K562 (cell line): Measurements from ENCODE around the gene PRTN3. TPM values are rescaled to one million over a fixed set of nuclear protein-coding genes. Genes with fewer than 3 reads are reported as not detected.

Source experiments
- CAMTA2 ChIP-seq: fragments of 250-450 bp; sonication (Bioruptor Pico); conservative IDR thresholded peaks from 2 replicates; pipeline ENCODE4 v1.5.1; 2022
- CGGBP1 ChIP-seq: fragments of 250-450 bp; sonication (Bioruptor Pico); IDR thresholded peaks from 2 replicates; pipeline ENCODE4 v1.9.0; 2021; ENCODE audit warnings: mild to moderate bottlenecking
- HCFC1 ChIP-seq: IDR thresholded peaks from 2 replicates; pipeline ENCODE4 v1.6.1; 2012; ENCODE audit warnings: low read depth, low read length, improper control_type of control experiment
- HINFP ChIP-seq: fragments of 450-650 bp; conservative IDR thresholded peaks from 2 replicates; pipeline ENCODE4 v1.6.1; 2016; ENCODE audit warnings: missing genetic modification characterization, low read depth, mild to moderate bottlenecking, control low read depth, missing compliant biosample characterization
- HNRNPLL ChIP-seq: fragments of 200-400 bp; formaldehyde crosslinking; IDR thresholded peaks from 2 replicates; pipeline ENCODE4 v1.6.1; 2017; ENCODE audit warnings: low read length, low read depth, mild to moderate bottlenecking; ENCODE audit not compliant: poor library complexity, severe bottlenecking
- L3MBTL2 ChIP-seq: fragments of 450-650 bp; IDR thresholded peaks from 2 replicates; pipeline ENCODE4 v1.6.1; 2016; ENCODE audit warnings: mild to moderate bottlenecking, moderate library complexity
- MECOM ChIP-seq: fragments of 250-450 bp; sonication (Bioruptor Pico); IDR thresholded peaks from 2 replicates; pipeline ENCODE4 v1.8.0; 2022; ENCODE audit warnings: inconsistent platforms
- PHTF2 ChIP-seq: fragments of 250-450 bp; sonication (Bioruptor Pico); IDR thresholded peaks from 2 replicates; pipeline ENCODE4 v1.5.0; 2021; ENCODE audit warnings: mild to moderate bottlenecking
- POU5F1 ChIP-seq: fragments of 150-350 bp; IDR thresholded peaks from 2 replicates; pipeline ENCODE4 v1.6.1; 2014; ENCODE audit warnings: borderline replicate concordance, low read length, low read depth, mild to moderate bottlenecking; ENCODE audit not compliant: partially characterized antibody
- PREB ChIP-seq: sonication (generic); formaldehyde crosslinking; IDR thresholded peaks from 2 replicates; pipeline ENCODE4 v1.8.1; 2023; ENCODE audit warnings: mild to moderate bottlenecking, missing genetic modification reagents
- RAD51 ChIP-seq: fragments of 450-650 bp; IDR thresholded peaks from 2 replicates; pipeline ENCODE4 v1.7.1; 2016; ENCODE audit warnings: low read depth, mild to moderate bottlenecking, borderline replicate concordance
- SLC30A9 ChIP-seq: fragments of 250-450 bp; sonication (Bioruptor Pico); IDR thresholded peaks from 2 replicates; pipeline ENCODE4 v1.8.0; 2022; ENCODE audit warnings: mild to moderate bottlenecking, moderate library complexity
- SMAD2 ChIP-seq: fragments of 150-350 bp; IDR thresholded peaks from 2 replicates; pipeline ENCODE4 v1.6.1; 2014; ENCODE audit warnings: low read depth, mild to moderate bottlenecking, low read length
- ZFP36 ChIP-seq: fragments of 150-350 bp; IDR thresholded peaks from 2 replicates; pipeline ENCODE4 v1.6.1; 2018; ENCODE audit warnings: low read length, low read depth; ENCODE audit not compliant: partially characterized antibody
- ZMIZ1 ChIP-seq, 2 experiments: fragments of 150-350 bp in 1 of 2; IDR thresholded peaks; 2 replicates each; pipeline ENCODE4 v1.6.1; 2012 to 2016; ENCODE audit warnings: low read depth in 2 of 2, low read length in 2 of 2, mild to moderate bottlenecking in 1 of 2, moderate library complexity in 1 of 2
- ZNF280B ChIP-seq: fragments of 250-450 bp; sonication (Bioruptor Pico); IDR thresholded peaks from 2 replicates; pipeline ENCODE4 v1.5.1; 2021; ENCODE audit warnings: mild to moderate bottlenecking
- ZNF324 ChIP-seq: fragments of 250-450 bp; sonication (Bioruptor Pico); IDR thresholded peaks from 2 replicates; pipeline ENCODE4 v1.4.0; 2020; ENCODE audit warnings: mild to moderate bottlenecking
- ZNF431 ChIP-seq: sonication (generic); formaldehyde crosslinking; IDR thresholded peaks from 2 replicates; pipeline ENCODE4 v1.8.0; 2022; ENCODE audit warnings: mild to moderate bottlenecking, missing genetic modification reagents
- ZNF561 ChIP-seq: fragments of 450-650 bp; formaldehyde crosslinking; conservative IDR thresholded peaks from 2 replicates; pipeline ENCODE4 v1.4.0; 2020; ENCODE audit warnings: mild to moderate bottlenecking, moderate library complexity
- ZNF717 ChIP-seq: fragments of 250-450 bp; sonication (Bioruptor Pico); IDR thresholded peaks from 2 replicates; pipeline ENCODE4 v1.5.0; 2021
- polyA plus RNA-seq, 8 experiments: library from polyadenylated mRNA; depleted of rRNA in 4 of 8; stranded (reverse) in 5 of 8; unstranded in 3 of 8; fragments of >200 nt; fragmentation: Nextera tagmentation in 2 of 8; fragmentation: Illumina TruSeq in 1 of 8; extraction: Ambion mirVana in 2 of 8; extraction: Trizol in 1 of 8; gene quantifications; 2 replicates each; pipeline versions ENCODE4 v1.2.1 to v1.2.3, GENCODE V29; 2011 to 2014; ENCODE audit warnings: inconsistent platforms in 1 of 8, missing spikeins in 1 of 8
- total RNA-seq, 7 experiments: library from RNA; depleted of rRNA in 6 of 7; stranded (reverse); fragments of >200 nt in 6 of 7; fragmentation: Illumina TruSeq in 2 of 7; extraction: Trizol in 2 of 7; gene quantifications; 2 replicates each; pipeline versions ENCODE4 v1.2.1 to v1.2.3, GENCODE V29; 2011 to 2021; ENCODE audit warnings: low replicate concordance in 1 of 7

PRTN3 gene
- total and polyA plus RNA-seq, 9 of the 15 experiments (the other 6 are each of a cell fraction or from before 2014, with no cell fraction given) = 0.14 to 0.86 (median 0.43) TPM; not detected in 3

- TF ChIP-seq L3MBTL2 (peak; percentile 91), ZNF280B (CRISPR knock-in tag) (no peak), HNRNPLL (peak; percentile 57), PREB (CRISPR knock-in tag) (0 out of 2 replicates have a peak, but pooled peaks have one; percentile 68), ZMIZ1 (IDR thresholded peaks at IDR 0.05; ENCODE audit: low read depth in 2 of 2, low read length in 2 of 2) (0 out of 4 replicates have a peak, but pooled peaks of 1 of the 2 experiments have one; percentile 34), POU5F1 (no peak), MECOM (0 out of 2 replicates have a peak, but pooled peaks have one; percentile 18), PHTF2 (CRISPR knock-in tag) (no peak), CGGBP1 (CRISPR knock-in tag) (no peak), HINFP (tag) (no peak), SMAD2 (no peak), SLC30A9 (CRISPR knock-in tag) (no peak), ZNF717 (no peak), ZNF431 (CRISPR knock-in tag) (no peak; the same call in 1 of the 2 replicates), HCFC1 (peak; percentile 96), ZNF324 (no peak), CAMTA2 (CRISPR knock-in tag) (no peak), ZFP36 (no peak), ZNF561 (CRISPR knock-in tag) (no peak), RAD51 (peak; percentile 99)
These were observed 43.9 kb upstream of the PRTN3 start, which contains the start of gene PTBP1 (continued) for GRCh38 chr19:796692-797527.
